ENCODE data around the gene SLC12A6.

The SLC12A6 gene

DNA sequence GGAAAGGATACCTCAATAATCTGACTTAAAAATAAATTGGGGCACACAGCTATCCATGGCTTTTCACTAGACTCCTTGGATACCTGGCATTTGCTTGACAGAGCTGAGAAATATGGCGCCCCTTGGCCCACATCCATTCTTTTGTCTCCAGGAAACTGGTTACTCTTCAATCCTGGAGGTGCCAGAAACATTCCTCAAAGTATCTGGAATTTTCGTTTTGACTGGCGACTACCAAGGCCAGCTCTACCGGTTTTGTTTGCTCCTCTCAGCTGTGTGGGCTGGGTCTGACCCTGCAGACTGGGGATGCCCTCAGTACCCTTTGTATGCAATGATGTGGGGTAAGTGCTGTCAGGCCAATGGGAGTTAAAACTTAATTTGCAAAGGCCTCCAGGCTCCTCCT, 154.6 kb downstream of the SLC12A6 start:
- FAIRE-seq, result no peak
